ENCODE data around the gene RAPGEF5. TPM values are rescaled to one million over a fixed set of nuclear protein-coding genes. Genes with fewer than 3 reads are reported as not detected.
A peak's percentile ranks its signal among the peaks of the same experiment; 100 is the strongest.

The RAPGEF5 gene
- total RNA-seq, 1 experiment from 2014 or later, result 15.6 TPM

DNA sequence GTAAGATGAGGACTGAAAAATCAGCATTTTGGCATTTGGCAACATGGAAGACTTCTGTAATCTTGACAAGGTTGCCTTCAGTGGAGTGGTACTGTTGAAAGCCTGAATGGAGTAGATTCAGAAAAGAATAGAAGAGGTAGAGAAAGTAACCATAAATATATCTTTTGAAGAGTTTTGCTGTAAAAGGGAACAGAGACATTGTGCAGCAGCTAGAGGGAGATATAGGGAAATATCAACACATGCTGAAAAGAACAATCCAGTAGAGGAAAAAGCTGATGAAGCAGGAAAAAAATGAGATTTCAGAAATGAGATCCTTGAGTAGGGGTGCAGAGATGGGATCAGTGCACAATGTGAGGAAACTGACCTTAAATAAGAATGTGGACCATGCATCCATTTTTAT is 60.0 kb downstream of the RAPGEF5 start:
- no peak for DNase-seq (ENCODE audit: low read depth, low spot score)
- POLR2A ChIA-PET, result no interaction called here

DNA sequence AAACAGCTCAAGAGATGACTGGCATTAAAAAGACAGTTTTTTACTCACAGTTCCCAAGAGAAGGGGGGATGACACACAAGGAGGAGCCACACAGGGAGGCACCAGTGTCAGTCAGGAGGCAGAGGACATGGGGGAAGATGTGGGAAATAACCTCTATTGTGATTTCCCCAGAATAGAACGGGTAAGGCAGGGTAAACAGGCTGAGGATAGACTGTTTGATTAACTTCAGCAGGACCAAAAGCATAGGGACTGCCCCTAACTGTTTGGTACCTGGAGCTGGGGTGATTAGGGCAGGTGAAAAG is 60.7 kb downstream of the RAPGEF5 start:
- Histone ChIP-seq H3K79me2 (ENCODE audit: insufficient read depth, low read length) (no peaks in the 10 kb centered on the region), H3K9ac (ENCODE audit: low read length) (no peak overlapping the region), H3K4me2 (ENCODE audit: low read length) (no peak overlapping the region), H3K27ac (ENCODE audit: low read depth, low read length) (no peak overlapping the region), H2AFZ (ENCODE audit: low read depth, low read length, poor library complexity, severe bottlenecking) (no peak overlapping the region), H3K4me1 (ENCODE audit: control insufficient read depth in 1 of 2, insufficient read depth in 2 of 2, low read length in 2 of 2) (no peaks in the 10 kb centered on the region), H3K4me3 (replicated peaks in 1 of 2; ENCODE audit: low read depth in 1 of 2, low read length in 2 of 2) (no peak overlapping the region), H3K9me2 (ENCODE audit: insufficient read depth) (no peaks in the 10 kb centered on the region), H3K36me3 (ENCODE audit: control insufficient read depth in 1 of 2, insufficient read depth in 2 of 2, low read length in 2 of 2) (no peaks in the 10 kb centered on the region), H3K27me3 (ENCODE audit: insufficient read depth, low read length) (no peaks in the 10 kb centered on the region), H4K20me1 (ENCODE audit: insufficient read depth) (no peaks in the 10 kb centered on the region), H3K9me3 (ENCODE audit: control insufficient read depth in 1 of 2, insufficient read depth in 1 of 2, low read depth in 1 of 2, low read length in 2 of 2) (no peaks in the 10 kb centered on the region)
- TF ChIP-seq, protein P1, sequence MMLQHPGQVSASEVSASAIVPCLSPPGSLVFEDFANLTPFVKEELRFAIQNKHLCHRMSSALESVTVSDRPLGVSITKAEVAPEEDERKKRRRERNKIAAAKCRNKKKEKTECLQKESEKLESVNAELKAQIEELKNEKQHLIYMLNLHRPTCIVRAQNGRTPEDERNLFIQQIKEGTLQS (IDR thresholded peaks at IDR 0.05), result no peak
- TF ChIP-seq CEBPB (IDR thresholded peaks at IDR 0.05; ENCODE audit: low read depth), result no peak
- TF ChIP-seq YY1 (IDR thresholded peaks at IDR 0.05; ENCODE audit: extremely low read depth, insufficient replicate concordance, low read depth, low read length), result no peak
- no peak for TF ChIP-seq POLR2AphosphoS5 (IDR thresholded peaks at IDR 0.05; ENCODE audit: low read depth, low read length)
- TF ChIP-seq JUND (IDR thresholded peaks at IDR 0.05), result no peak
- TF ChIP-seq, protein P2, sequence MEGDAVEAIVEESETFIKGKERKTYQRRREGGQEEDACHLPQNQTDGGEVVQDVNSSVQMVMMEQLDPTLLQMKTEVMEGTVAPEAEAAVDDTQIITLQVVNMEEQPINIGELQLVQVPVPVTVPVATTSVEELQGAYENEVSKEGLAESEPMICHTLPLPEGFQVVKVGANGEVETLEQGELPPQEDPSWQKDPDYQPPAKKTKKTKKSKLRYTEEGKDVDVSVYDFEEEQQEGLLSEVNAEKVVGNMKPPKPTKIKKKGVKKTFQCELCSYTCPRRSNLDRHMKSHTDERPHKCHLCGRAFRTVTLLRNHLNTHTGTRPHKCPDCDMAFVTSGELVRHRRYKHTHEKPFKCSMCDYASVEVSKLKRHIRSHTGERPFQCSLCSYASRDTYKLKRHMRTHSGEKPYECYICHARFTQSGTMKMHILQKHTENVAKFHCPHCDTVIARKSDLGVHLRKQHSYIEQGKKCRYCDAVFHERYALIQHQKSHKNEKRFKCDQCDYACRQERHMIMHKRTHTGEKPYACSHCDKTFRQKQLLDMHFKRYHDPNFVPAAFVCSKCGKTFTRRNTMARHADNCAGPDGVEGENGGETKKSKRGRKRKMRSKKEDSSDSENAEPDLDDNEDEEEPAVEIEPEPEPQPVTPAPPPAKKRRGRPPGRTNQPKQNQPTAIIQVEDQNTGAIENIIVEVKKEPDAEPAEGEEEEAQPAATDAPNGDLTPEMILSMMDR (IDR thresholded peaks at IDR 0.05 in 2 of 3, conservative IDR thresholded peaks at IDR 0.05 in 1 of 3; ENCODE audit: borderline replicate concordance in 1 of 3, insufficient read depth in 1 of 3, low read depth in 2 of 3, low read length in 2 of 3), result no peak
- TF ChIP-seq ZNF274 (IDR thresholded peaks at IDR 0.05; ENCODE audit: low read depth, low read length), result no peak
- POLR2A ChIA-PET, result no interaction called here
- ATAC-seq (no peak), DNase-seq (ENCODE audit: low read depth, low spot score) (no peak)
- RAD21 ChIA-PET (ENCODE audit: low non-redundant PET in 1 of 2, low total read pairs in 2 of 2, uncharacterized antibody in 2 of 2, unreplicated experiment in 2 of 2), result no interaction called here
- intact Hi-C loops (cut with micrococcal nuclease), result loop anchor here (5.0 kb wide), 1 partner anchor 184 kb away; no protein-coding TSS in a partner anchor
- no TSS peak for BruUV-seq (replicated peaks)
- CTCF ChIA-PET, result no interaction called here

More for the DNA sequence above, 60.0 kb downstream of the RAPGEF5 start:
- ChIA-PET CTCF (no interaction called here), RAD21 (ENCODE audit: low non-redundant PET in 1 of 2, low total read pairs in 2 of 2, uncharacterized antibody in 2 of 2, unreplicated experiment in 2 of 2) (no interaction called here)
- H4K20me1 ChIP-seq (ENCODE audit: insufficient read depth), result no peaks in the 10 kb centered on the region
- BruUV-seq (replicated peaks), result no TSS peak
- H3K9me3 ChIP-seq (ENCODE audit: control insufficient read depth in 1 of 2, insufficient read depth in 1 of 2, low read depth in 1 of 2, low read length in 2 of 2), result no peaks in the 10 kb centered on the region
- no peak overlapping the region for H2AFZ ChIP-seq (ENCODE audit: low read depth, low read length, poor library complexity, severe bottlenecking)
- H3K27ac ChIP-seq (ENCODE audit: low read depth, low read length), result no peak overlapping the region
- H3K27me3 ChIP-seq (ENCODE audit: insufficient read depth, low read length), result no peaks in the 10 kb centered on the region
- H3K4me2 ChIP-seq (ENCODE audit: low read length), result no peak overlapping the region
- intact Hi-C loops (cut with micrococcal nuclease), result loop anchor here (5.0 kb wide), 1 partner anchor 185 kb away; no protein-coding TSS in a partner anchor
- H3K9ac ChIP-seq (ENCODE audit: low read length), result no peak overlapping the region
- H3K79me2 ChIP-seq (ENCODE audit: insufficient read depth, low read length), result no peaks in the 10 kb centered on the region
- no peak for ATAC-seq
- no peaks in the 10 kb centered on the region for H3K9me2 ChIP-seq (ENCODE audit: insufficient read depth)
- H3K36me3 ChIP-seq (ENCODE audit: control insufficient read depth in 1 of 2, insufficient read depth in 2 of 2, low read length in 2 of 2), result no peaks in the 10 kb centered on the region
- no peak overlapping the region for H3K4me3 ChIP-seq (replicated peaks in 1 of 2; ENCODE audit: low read depth in 1 of 2, low read length in 2 of 2)
- TF ChIP-seq, protein P2 (IDR thresholded peaks at IDR 0.05 in 2 of 3, conservative IDR thresholded peaks at IDR 0.05 in 1 of 3; ENCODE audit: borderline replicate concordance in 1 of 3, insufficient read depth in 1 of 3, low read depth in 2 of 3, low read length in 2 of 3), result peak in 1 of 3 experiments; percentile 13; a peak in 1 of 6 replicates
- no peak for TF ChIP-seq JUND (IDR thresholded peaks at IDR 0.05)
- TF ChIP-seq RAD21 (IDR thresholded peaks at IDR 0.05; ENCODE audit: low read depth), result peak; percentile 30; the same call in 1 of the 2 replicates
- no peaks in the 10 kb centered on the region for H3K4me1 ChIP-seq (ENCODE audit: control insufficient read depth in 1 of 2, insufficient read depth in 2 of 2, low read length in 2 of 2)
